Chondrocyte (in vitro differentiated cells): ENCODE data around the gene SDC3. TPM values are rescaled to one million over a fixed set of nuclear protein-coding genes. Genes with fewer than 3 reads are reported as not detected.
A peak's percentile ranks its signal among the peaks of the same experiment; 100 is the strongest.

ENCODE experiments used
- DNase-seq: peaks from one replicate; pipeline ENCODE4 v3.0.0; 2021; ENCODE audit warnings: mixed read lengths, low spot score
- H3K27ac Mint-ChIP-seq: one replicate; pipeline ENCODE4 v1.8.0; 2021; ENCODE audit warnings: mild to moderate bottlenecking, moderate library complexity, mixed read lengths; ENCODE audit not compliant: unreplicated experiment
- H3K27me3 Mint-ChIP-seq: 2 replicates; pipeline ENCODE4 v1.8.0; 2021; ENCODE audit warnings: low read depth, mixed read lengths
- H3K36me3 Mint-ChIP-seq: 2 replicates; pipeline ENCODE4 v1.8.0; 2021; ENCODE audit warnings: low read depth, mixed read lengths
- H3K4me1 Mint-ChIP-seq: 2 replicates; pipeline ENCODE4 v1.8.0; 2021; ENCODE audit warnings: low read depth, mild to moderate bottlenecking, mixed read lengths
- H3K4me3 Mint-ChIP-seq: one replicate; pipeline ENCODE4 v1.8.0; 2021; ENCODE audit warnings: mild to moderate bottlenecking, moderate library complexity, mixed read lengths; ENCODE audit not compliant: unreplicated experiment
- H3K9me3 Mint-ChIP-seq: 2 replicates; pipeline ENCODE4 v1.8.0; 2021; ENCODE audit warnings: low read depth, mixed read lengths
- total RNA-seq: library from RNA; stranded (reverse); gene quantifications from 3 replicates; pipeline ENCODE4 v1.2.1, GENCODE V29; 2021
- TF ChIP-seq, protein P1 (sequence below): fragments of 200-600 bp; sonication (generic); IDR thresholded peaks from 2 replicates; pipeline ENCODE4 v1.5.0; 2021; ENCODE audit warnings: antibody characterized with exemption, mild to moderate bottlenecking, moderate library complexity

Gene SDC3
- total RNA-seq, 1 donor from 2014 or later: 46.8 TPM

- no peak for DNase-seq
- H3K9me3 Mint-ChIP-seq: no peaks in the 10 kb centered on the region
- peaks cover 3% of the 10 kb centered on the region for H3K27me3 Mint-ChIP-seq
- TF ChIP-seq, protein P1, sequence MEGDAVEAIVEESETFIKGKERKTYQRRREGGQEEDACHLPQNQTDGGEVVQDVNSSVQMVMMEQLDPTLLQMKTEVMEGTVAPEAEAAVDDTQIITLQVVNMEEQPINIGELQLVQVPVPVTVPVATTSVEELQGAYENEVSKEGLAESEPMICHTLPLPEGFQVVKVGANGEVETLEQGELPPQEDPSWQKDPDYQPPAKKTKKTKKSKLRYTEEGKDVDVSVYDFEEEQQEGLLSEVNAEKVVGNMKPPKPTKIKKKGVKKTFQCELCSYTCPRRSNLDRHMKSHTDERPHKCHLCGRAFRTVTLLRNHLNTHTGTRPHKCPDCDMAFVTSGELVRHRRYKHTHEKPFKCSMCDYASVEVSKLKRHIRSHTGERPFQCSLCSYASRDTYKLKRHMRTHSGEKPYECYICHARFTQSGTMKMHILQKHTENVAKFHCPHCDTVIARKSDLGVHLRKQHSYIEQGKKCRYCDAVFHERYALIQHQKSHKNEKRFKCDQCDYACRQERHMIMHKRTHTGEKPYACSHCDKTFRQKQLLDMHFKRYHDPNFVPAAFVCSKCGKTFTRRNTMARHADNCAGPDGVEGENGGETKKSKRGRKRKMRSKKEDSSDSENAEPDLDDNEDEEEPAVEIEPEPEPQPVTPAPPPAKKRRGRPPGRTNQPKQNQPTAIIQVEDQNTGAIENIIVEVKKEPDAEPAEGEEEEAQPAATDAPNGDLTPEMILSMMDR: no peak
- peaks cover 10% of the 10 kb centered on the region for H3K4me1 Mint-ChIP-seq
- H3K27ac Mint-ChIP-seq: no peak overlapping the region
- no peak overlapping the region for H3K4me3 Mint-ChIP-seq
- no peaks in the 10 kb centered on the region for H3K36me3 Mint-ChIP-seq
These were observed 44.5 kb downstream of the SDC3 start for GRCh38 chr1:30863858-30864604.

- peaks cover 38% of the 10 kb centered on the region for H3K4me1 Mint-ChIP-seq
- H3K36me3 Mint-ChIP-seq: no peaks in the 10 kb centered on the region
- TF ChIP-seq, protein P1: no peak
- DNase-seq: no peak
- H3K9me3 Mint-ChIP-seq: no peaks in the 10 kb centered on the region
- peaks cover 7% of the 10 kb centered on the region for H3K27me3 Mint-ChIP-seq
- no peak overlapping the region for H3K4me3 Mint-ChIP-seq
- H3K27ac Mint-ChIP-seq: no peak overlapping the region
These were observed 48.3 kb downstream of the SDC3 start for GRCh38 chr1:30860320-30860652.

DNA sequence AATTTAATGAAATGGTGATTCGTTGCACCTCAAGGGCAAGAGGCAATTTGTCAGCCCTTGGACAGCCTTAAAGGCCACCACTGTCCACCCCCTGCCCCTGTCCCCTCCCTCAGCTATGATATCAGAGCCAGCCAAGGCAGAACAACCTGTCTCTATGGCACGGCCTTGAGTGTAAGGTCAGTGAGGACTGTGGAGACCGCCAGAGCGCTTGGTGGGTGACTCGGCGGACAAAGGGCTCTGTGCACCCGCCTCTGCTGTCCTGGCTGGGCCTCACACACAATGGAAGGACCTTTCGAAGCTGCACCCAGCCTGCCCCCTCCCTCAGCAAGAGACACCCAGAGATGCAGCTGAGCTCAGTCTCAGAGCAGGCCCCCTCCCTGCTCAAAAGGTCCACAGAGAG lies 50.6 kb downstream of the SDC3 start:
- no peaks in the 10 kb centered on the region for H3K9me3 Mint-ChIP-seq
- H3K36me3 Mint-ChIP-seq: no peaks in the 10 kb centered on the region
- no peak overlapping the region for H3K4me3 Mint-ChIP-seq
- H3K4me1 Mint-ChIP-seq: peaks cover 38% of the 10 kb centered on the region
- TF ChIP-seq, protein P1: no peak
- H3K27ac Mint-ChIP-seq: no peak overlapping the region
- peak; percentile 68 for DNase-seq
- H3K27me3 Mint-ChIP-seq: peaks cover 4% of the 10 kb centered on the region

- H3K27ac Mint-ChIP-seq: no peak overlapping the region
- no peak overlapping the region for H3K4me3 Mint-ChIP-seq
- no peaks in the 10 kb centered on the region for H3K9me3 Mint-ChIP-seq
- H3K4me1 Mint-ChIP-seq: peaks cover 40% of the 10 kb centered on the region
- TF ChIP-seq, protein P1: no peak
- H3K27me3 Mint-ChIP-seq: peaks cover 4% of the 10 kb centered on the region
- DNase-seq: peak; percentile 47
- no peaks in the 10 kb centered on the region for H3K36me3 Mint-ChIP-seq
These were observed 51.5 kb downstream of the SDC3 start for GRCh38 chr1:30857062-30857461.

DNA sequence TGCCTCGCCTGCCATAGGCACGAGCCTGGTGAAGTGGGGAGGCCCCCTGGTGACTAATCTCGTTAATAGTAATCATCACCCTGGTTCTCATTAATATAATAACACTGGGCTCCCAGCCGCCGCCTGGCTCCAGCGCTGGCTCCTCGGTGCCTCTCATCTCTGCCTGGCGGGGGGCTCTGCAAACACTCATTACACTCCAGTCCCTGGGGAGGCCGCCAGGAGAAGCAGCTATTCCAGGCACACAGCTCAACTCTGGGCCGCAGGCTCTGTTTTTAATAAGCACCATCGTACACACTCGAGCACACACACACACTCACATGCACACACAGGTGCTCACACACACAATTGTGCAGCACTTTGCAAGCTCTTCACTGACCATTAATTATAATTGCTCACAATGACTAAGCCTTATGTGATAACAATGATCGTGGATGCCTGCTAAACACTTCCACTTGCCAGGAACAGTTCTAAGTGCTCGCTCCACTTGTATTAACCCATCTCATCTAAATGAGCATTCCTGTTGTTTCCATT lies 52.2 kb downstream of the SDC3 start:
- Mint-ChIP-seq H3K4me3 (no peak overlapping the region), H3K9me3 (no peaks in the 10 kb centered on the region), H3K27me3 (peaks cover 4% of the 10 kb centered on the region), H3K4me1 (peaks cover 42% of the 10 kb centered on the region), H3K27ac (no peak overlapping the region), H3K36me3 (no peaks in the 10 kb centered on the region)
- peak; percentile 68 for DNase-seq
- TF ChIP-seq, protein P1: peak; percentile 19
